ENCODE data around the gene DNAJB1.

DNAJB1 gene

DNA sequence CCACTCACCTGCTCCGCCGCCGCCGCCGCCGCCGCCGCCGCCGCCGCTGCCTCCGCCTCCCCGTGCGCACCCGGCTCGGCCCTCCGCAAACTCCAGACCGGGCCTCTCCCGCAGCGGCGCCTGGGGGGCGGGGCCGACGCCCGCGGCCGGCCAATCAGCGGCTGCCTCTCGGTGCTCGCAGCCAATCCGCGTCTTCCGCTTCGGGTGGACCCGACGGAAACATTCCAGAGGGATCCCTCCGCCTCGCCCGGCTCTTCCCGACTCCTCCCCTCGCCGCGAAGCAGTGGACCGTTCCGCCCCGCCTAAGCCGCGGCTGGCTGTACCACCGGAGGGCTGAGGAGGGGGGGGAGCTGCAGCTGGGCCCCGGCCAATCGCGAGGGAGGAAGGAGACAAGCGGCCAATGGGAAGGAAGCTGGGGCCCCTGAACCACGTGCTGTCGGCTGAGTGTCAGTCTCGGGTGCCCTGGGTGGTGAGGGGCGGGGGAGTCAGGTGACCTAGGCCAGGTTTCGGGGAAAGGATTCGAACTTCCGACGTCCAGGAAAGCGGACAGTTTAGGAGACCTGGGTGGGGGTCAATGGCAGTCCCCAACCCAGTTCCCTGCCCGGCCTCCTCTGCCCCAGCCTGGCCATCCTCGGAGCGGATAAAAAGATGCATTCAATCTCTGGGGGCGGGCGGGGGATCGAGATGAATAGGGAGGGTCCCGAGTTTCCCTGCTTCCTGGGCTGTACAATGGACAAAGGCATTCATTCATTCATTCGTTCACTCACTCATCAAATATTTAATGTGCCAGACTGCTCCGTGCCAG is 22.0 kb downstream of the DNAJB1 start, which contains the start of gene GIPC1:
GIPC1 (minus strand) TSS at position 99 of the 805 bp plus-strand sequence. CDS start 13,151 bp downstream, outside the sequence.
- peak; percentile 98 for DNase-seq (ENCODE audit: low read depth in 2 of 2)

DNA sequence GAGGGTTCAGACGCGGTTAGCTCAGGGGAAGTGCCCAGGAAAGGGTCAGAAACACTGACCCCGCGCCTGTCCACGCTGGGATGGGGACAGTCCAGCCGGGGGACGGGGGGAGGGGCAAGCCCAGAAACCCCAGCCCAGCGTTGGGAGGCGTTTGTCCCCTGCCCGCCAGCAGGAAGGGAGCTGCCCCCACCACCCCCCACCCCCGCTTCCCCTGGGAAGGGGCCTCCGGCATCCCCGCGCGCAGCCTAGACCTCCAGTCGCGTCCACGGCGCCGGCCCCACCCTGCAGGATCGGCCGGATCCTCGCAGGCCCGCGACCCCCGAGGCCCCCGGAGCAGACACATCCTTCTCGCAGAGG is 22.5 kb downstream of the DNAJB1 start:
- no peak for DNase-seq (ENCODE audit: low read depth in 2 of 2)

DNA sequence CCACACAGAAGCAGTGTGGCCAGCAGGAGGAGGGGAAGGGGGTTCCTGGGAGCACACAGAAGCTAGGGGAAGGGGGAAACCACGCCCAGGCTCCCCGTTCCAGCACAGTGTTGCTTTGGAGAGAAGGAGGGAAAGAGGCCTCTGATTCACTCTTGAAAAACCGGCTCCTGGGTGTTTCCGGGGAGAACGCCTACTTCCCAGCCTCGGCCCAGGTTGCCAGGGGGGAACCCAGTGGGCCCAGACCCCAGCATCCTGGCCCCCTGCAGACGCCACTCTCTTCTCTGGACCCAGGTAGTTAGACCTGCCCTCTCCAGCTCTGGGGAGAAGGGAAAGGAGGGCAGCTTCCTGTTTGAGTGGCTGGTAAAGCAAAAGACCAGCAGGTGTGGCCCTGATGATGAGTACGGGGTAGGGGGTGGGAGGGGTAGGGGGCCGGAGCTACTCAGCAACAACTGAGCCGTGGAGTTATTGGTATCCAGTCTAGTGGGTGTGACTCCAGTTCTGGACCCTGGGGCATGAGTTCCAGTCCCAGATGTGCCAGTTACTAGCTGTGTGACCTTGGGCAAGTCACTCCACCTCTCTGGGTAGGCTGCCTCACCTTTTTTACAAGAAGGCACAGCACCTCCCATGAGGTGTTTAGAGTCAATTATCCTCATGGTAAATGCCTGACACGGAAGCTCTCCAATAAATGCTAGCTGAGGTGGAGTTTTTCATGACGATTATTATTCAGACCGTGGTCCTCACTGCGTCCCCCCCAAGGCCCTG is 23.1 kb downstream of the DNAJB1 start:
- no peak for DNase-seq (ENCODE audit: low read depth in 2 of 2)

DNA sequence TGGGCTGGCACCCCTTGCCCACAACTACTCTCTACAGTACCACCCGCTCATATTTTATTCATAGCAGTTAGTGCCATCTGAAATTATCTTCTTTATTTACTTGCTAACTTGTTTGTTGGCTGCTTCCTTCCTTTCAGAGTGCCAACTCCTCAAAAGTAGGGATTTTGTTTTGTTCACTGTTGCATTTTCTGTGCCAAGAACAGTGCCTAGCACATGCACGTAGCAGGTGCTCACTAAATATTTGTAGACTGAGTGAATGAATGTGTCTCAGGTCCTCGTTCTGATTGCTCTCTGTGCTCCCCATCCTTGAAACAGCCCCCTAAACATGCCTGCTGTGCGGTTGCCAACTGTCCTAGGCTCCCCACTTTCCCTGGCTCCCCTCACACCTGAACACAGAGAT is 23.8 kb downstream of the DNAJB1 start:
- DNase-seq (ENCODE audit: low read depth in 2 of 2) = no peak

DNA sequence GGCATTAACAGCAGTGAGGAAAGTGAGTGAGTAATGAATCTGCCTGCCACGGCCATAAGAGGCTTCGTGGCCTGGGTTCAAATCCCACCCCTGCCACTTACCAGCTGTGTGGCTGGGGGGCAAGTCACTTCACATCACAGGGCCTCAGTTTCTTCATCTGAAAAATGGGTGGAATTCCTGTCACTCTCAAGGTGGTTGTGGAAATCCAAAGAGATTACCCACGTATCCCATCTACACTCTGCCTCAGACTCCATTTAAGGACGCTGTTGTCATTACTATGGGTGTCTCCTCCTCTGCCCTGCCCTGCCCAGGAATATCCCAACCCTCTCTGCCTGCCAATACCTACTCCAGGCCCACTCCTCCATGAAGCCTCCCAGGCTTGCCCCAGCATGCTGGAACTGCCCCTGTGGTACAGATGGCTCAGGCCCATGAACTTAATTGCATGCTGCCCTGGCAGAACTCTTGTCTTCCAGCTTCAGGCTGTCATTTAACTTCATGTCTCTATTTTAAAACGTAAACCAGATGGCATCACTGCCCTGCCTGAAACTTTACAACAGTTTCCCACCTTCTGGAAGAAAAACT is 25.4 kb downstream of the DNAJB1 start:
- DNase-seq (ENCODE audit: low read depth in 2 of 2) = no peak

DNA sequence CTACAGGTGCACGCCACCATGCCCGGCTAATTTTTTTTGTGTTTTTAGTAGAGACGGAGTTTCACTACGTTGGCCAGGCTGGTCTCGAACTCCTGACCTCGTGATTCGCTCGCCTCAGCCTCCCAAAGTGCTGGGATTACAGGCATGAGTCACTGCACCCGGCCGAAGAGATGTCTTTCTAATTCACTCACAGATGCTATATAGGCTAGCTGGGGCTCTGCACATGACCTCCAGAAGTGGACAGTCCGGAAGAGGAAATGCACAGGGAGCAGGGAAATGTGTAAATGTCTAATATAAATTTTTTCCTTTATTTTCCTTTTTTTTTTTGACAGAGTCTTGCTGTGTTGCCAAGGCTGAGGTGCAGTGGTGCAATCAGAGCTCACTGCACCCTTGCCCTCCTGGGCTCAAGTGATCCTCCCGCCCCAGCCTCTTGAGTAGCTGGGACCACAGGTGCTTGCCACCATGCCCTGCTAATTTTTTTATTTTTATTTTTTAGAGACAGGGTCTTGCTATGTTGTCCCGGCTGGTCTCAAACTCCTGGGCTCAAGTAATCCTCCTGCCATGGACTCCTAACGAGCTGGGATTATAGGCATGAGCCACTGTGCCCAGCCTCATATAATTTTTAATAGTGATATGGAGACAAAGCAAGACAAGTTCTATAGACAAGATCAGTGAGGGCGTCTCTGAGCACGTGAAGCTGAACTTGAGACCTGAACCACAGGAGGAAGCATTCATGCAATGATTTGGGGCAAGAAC is 30.6 kb downstream of the DNAJB1 start:
- DNase-seq (ENCODE audit: low read depth in 2 of 2) = no peak

DNA sequence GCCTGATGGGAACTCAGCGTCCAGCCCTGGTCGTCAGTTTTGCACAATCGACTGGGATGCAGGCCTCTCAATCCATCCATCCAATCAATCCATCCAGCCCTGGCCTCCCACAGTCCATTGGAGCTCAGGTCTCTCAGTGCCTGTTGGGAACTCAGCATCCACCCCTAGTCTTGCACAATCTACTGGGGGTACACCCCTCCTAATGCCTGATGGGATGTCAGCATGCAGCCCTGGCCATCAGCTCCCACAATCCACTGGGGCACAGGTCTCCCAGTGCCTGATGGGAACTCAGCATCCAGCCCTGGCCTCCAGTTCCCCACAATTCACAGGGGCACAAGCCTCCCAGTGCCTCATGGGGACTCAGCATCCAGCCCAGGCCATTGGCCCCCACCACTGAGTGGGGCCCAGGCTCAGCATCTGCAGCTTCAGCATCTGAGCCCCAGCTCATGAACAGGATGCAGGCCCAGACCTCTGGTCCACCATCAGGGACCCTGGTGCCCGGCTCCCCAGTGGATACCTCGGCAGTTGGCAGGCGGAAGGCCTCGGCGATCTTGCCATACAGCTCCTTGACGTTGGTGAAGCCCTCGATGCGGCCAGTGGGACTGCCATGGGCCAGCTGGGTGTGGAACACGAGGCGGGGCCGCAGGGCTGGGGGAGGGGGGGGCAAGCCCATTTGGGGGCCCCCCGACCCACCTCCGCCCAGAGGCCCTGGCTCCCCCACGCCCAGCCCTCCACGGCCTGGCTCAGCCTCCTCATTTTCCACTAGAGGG is 35.8 kb downstream of the DNAJB1 start:
- DNase-seq (ENCODE audit: low read depth in 2 of 2) = no peak

DNA sequence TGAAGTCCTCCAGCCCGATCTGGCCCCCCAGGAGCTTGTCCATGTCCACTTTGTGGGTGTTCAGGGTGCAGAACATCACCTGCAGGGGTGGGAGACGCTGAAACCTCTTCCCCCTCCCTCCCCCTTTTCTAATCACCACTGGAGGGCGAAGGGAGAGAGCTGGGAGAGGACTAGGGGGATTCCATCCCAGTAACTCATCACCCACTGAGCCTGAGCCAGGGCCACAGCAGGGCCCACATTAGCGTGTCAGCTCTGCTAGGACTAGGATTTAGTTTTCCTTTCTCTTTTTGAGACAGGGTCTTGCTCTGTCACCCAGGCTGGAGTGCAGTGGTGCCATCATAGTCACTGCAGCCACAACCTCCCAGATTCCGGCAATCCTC is 37.5 kb downstream of the DNAJB1 start:
- DNase-seq (ENCODE audit: low read depth in 2 of 2) = no peak

DNA sequence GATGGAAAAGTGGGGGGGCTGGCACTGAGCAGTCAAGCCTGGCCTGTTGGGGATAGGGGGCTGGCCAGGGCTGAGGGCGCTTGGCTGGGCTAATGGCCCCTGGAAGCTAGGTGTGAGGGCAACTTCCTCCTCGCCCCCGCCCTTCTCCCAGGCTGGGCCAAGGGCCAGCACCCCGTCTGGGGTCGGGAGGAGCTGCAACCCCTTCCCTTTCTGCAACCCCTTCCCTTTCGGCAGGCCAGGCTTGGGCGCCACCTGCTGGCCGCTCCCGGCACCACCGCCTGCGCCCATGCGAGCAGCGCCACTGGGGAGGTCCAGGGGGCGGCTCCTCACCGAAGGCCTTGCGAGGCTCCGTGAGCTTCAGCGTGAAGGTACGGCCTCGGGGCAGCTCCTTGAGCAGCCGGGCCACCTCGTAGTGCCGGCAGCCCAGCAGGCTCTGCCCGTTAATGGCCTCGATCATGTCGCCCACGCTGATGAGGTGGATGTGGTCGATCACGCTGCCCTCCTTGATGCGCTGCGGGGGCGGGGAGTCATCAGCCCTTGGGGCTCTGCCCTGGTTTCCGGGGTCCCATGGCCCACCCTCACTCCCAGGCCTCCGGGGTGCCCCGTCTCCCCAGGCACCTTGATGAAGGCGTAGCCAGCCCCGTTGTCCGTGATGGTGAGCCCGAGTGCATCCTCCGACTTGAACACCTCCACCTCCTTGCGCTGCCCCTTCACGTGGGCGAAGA is 38.1 kb downstream of the DNAJB1 start:
- DNase-seq (ENCODE audit: low read depth in 2 of 2) = no peak

DNA sequence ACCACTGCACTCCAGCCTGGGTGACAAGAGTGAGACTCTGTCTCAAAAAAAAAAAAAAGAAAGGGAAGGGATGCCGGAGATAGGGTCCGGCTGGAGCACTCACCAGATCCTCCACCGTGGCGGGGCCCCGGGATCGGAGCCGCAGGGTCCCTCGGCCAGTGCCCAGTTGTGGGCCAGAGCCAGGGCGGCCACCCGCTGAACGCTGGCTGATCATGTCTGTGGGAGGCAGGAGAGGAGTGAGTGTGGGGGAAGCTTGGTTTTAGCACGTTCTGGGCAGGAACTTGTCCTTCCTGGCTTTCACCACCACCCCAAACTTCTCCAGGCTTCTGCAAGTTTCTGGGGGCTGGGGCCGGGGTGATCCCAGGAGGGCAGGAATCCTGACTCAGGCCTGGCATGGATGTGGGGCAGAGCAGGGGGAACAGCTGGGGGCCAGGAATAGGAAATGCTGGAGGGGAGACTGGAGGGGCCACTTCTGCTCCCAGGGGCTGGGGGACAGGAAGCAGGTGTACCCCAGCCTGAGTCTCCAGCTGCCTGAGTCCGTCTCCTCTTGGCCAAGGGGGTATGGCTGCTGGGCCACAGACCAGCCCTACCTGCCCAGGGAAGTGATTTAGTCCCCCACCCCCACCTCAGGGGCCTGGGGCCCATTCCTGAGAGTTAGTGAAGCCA is 38.8 kb downstream of the DNAJB1 start:
- DNase-seq (ENCODE audit: low read depth in 2 of 2) = no peak

DNA sequence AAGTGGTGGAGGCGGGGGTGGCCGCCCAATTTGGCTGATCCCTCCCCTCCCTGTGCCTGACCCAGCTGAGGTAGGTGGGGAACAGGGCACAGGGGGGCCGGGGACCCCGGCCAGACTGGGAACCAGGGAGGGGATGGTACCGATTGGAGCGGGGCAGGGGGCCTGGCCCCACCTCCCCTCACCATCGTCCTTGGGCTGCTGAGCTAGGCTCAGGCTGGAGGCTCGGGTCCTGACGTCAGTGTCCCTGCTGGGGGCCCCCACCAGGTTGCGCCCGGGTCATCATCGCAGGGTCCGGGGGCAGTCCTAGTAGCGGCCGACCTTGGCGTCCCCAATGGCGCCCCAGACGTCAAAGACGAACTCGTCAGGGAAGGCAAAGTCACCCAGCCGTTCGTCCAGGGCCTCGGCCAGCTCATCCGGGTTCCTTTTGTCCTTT is 40.1 kb downstream of the DNAJB1 start:
- DNase-seq (ENCODE audit: low read depth in 2 of 2) = no peak

DNA sequence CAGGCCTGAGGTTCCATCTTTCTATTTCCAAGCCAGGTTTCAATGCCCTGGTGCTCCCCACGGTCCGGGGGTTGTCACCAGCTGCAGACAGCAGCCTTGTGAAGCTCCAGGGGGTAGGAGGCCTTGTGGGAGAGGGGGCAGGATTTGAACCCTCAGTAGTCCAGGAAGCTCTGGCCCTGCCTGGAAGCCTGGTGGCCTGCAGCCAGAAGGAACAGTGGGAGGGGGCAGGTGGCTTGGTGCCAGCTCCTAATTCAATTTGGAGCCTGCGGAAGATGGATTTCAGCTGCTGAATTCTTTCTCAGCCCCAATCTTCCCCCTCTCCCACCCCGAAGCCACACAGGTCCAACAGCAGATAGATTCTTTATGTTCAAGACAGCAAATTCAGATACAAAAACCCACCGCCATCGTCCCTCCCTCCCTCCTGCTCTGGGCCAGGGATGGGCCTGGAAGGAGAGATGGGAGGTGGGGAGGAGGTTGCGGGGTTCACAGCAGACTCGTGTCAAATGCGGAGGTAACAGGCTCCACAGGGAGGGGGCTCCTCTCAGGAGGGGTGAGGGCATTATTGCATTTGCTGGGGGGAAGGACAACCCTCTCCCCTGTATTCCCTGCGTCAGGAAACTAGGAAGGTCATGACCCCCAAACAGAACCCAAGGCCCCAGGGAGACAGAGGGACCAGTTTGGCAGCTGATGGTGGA is 40.6 kb downstream of the DNAJB1 start:
- no peak for DNase-seq (ENCODE audit: low read depth in 2 of 2)

DNA sequence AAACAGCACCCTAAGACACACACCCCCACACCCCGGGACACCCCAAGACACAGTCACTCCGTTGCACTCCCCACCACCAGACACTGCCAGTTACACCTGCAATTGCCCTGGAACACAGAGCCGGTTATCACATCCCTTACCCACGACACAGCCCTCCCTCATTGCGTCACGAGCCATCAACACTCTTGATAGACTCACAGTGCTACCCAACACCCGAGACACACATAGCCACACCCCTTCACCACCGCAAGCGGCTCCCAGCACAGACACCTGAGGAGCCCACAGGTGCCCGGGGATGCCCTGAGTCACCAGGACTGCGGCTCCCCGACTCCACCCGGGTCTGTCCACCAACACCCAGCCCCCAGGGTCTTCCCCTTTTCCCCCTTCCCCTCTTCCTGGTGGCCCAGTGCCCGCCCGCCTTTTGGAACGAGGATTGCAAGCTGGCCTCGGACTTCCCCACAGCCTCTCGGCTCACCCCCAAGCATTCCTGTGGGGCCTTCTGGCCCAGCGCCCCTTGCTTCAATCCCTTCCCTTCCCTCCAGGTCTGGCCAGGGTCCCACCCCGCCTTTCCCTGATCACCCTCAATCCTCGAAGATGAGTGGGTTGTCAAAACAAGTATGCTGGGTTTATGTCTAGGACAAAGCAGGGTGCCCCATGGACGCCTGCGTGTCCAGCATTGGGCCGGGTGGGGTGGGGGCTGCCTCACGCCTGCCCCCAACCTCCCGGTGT is 41.4 kb downstream of the DNAJB1 start:
- DNase-seq (ENCODE audit: low read depth in 2 of 2) = peak in 1 of 2 experiments; percentile 34

DNA sequence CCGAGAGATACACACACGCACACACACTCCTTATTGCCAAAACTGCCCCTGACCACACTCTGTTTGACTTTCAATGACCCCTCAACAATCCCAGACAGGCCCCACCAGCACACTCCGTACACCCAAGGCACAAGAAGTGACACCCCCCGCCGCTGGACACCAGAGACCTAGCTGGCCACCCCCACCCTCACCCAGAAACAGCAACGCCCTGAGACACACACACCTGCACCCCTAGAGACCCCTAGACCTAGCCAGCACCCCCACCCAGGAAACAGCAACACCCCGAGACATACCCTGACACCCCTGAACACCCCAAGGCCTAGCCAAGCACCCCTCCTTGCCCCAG is 41.9 kb downstream of the DNAJB1 start:
- no peak for DNase-seq (ENCODE audit: low read depth in 2 of 2)

DNA sequence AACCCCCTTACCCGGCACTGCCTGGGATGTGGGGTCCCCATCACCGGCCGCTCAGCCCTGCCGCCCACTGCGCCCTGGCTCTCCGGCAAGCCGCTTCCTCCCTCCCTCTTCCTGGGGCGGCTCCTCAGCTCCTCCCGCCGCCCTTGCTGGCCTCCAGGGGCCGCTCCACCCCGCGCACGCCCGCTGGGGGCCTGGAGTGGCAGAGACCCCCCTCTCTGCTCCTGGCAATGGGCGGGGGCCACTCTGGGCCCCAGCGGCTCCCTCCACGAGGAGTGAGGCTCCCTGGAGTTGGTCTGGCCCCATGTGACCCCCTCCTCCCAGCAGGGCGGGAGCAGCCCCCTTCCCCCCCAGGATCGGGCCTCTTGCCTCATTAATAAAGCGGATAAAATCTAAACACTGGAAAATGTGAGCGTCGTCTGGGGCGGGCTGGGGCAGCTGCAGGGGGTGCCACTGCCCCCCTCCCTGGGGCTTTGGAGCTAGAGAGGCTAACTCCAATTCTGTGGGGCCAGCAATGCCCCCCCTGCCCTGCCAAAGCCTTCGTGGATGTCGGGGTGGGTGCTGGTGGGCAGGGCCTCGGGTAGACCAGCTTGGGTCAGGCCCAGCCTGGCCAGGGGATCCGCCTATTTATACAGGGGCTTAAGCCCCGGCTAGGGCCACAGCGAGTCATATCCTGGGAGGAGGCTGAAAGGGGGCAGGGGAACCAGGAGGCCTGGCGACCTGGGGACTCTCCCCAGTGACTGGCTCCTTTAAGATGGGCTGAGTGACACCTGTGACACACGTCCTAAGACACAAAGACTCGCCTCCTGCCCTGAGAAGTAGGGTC is 42.7 kb downstream of the DNAJB1 start, which contains the start of gene PTGER1:
PTGER1 (minus strand) TSS at position 104 of the 823 bp plus-strand sequence. CDS start 1,034 bp downstream, outside the sequence.
- DNase-seq (ENCODE audit: low read depth in 2 of 2) = no peak

DNA sequence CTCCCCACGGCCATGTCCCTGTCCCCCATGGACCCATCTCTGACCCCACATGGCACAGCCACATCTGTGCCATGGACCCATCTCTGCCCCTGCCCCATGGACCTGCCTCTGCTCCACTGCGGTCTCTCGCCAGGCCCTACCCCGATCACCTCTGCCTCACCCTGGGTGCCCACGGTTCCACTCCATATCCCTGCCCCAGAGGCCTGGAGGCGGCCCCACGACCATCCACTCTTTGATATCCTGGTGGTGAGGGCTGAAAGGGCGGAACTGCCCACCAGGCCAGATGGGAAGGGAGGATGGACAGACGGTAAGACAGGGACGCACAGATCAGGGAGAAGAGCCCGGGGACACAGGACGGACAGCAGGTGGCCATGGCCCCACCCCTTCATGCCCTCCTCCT is 43.4 kb downstream of the DNAJB1 start:
- no peak for DNase-seq (ENCODE audit: low read depth in 2 of 2)

DNA sequence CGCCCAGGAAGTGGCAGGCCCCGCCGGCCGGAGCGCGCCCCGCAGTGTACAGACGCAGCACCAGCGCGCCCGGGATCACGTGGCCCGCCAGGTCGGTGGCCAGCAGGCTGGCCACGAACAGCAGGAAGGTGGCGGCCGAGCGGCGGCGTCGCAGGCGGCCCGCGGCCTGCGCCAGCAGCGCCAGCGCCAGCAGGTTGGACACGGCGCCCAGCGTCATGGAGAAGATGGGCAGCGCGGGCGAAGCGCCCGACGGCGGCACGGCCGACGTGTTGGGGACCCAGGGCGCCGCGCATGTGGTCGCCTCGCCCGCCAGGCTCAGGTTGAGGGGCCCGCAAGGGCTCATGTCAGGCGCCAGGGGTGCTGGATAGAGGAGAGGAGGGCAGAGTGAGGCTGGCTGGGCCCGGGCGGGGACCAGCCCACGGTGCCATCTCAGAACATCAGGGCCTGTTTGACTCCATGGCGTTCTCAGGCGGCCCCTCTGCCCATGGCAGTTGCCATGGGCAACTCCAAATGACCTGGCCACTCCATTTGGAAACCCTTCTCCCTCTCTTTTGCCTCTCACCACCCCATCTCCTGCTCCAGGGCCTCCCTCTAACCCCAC is 44.1 kb downstream of the DNAJB1 start:
- no peak for DNase-seq (ENCODE audit: low read depth in 2 of 2)
